MM.1S (cell line): ENCODE measurements around the gene OSBPL8.

Experiments
- DNase-seq: peaks from one replicate; pipeline ENCODE4 v3.0.0-alpha.2; 2015
- H2AFZ ChIP-seq: fragments of 300-600 bp; sonication (generic); 2 replicates; pipeline ENCODE4 v1.6.0; 2016; ENCODE audit warnings: antibody characterized with exemption, low read length
- H3F3A ChIP-seq: fragments of 300-600 bp; sonication (generic); 2 replicates; pipeline ENCODE4 v1.6.1; 2016; ENCODE audit warnings: mild to moderate bottlenecking, antibody characterized with exemption, low read length, moderate library complexity, mixed read lengths; ENCODE audit not compliant: insufficient read depth
- H3K27ac ChIP-seq: fragments of 300-600 bp; sonication (generic); 2 replicates; pipeline ENCODE4 v1.5.1; 2016; ENCODE audit warnings: mild to moderate bottlenecking, low read length
- H3K27me3 ChIP-seq: fragments of 300-600 bp; sonication (generic); replicated peaks from 2 replicates; pipeline ENCODE4 v1.6.0; 2016; ENCODE audit warnings: low read length; ENCODE audit not compliant: insufficient read depth
- H3K36me3 ChIP-seq: fragments of 300-600 bp; sonication (generic); replicated peaks from 2 replicates; pipeline ENCODE4 v1.6.1; 2016; ENCODE audit warnings: mild to moderate bottlenecking, low read length, mixed read lengths; ENCODE audit not compliant: insufficient read depth
- H3K4me1 ChIP-seq: fragments of 300-600 bp; sonication (generic); 2 replicates; pipeline ENCODE4 v1.6.1; 2016; ENCODE audit warnings: low read length, mixed read lengths
- H3K4me2 ChIP-seq: fragments of 300-600 bp; sonication (generic); 2 replicates; pipeline ENCODE4 v1.6.0; 2016; ENCODE audit warnings: low read depth, low read length
- H3K4me3 ChIP-seq: fragments of 300-600 bp; sonication (generic); 2 replicates; pipeline ENCODE4 v1.5.1; 2016; ENCODE audit warnings: low read length, mixed read lengths
- H3K79me2 ChIP-seq: fragments of 300-600 bp; sonication (generic); 2 replicates; pipeline ENCODE4 v1.6.1; 2016; ENCODE audit warnings: mixed run types, low read length, mixed read lengths
- H3K9ac ChIP-seq: fragments of 300-600 bp; sonication (generic); 2 replicates; pipeline ENCODE4 v1.6.1; 2016; ENCODE audit warnings: low read length, mixed read lengths
- H3K9me2 ChIP-seq: fragments of 300-600 bp; sonication (generic); replicated peaks from 2 replicates; pipeline ENCODE4 v1.6.1; 2016; ENCODE audit warnings: mild to moderate bottlenecking, low read length, mixed read lengths; ENCODE audit not compliant: insufficient read depth
- H3K9me3 ChIP-seq: fragments of 300-600 bp; sonication (generic); replicated peaks from 2 replicates; pipeline ENCODE4 v1.6.1; 2016; ENCODE audit warnings: mild to moderate bottlenecking, low read length, mixed read lengths; ENCODE audit not compliant: insufficient read depth
- H4K20me1 ChIP-seq: fragments of 300-600 bp; sonication (generic); 2 replicates; pipeline ENCODE4 v1.6.1; 2016; ENCODE audit warnings: mild to moderate bottlenecking, low read length, moderate library complexity, mixed read lengths; ENCODE audit not compliant: insufficient read depth
- CTCF ChIP-seq: fragments of 300-600 bp; sonication (generic); IDR thresholded peaks from 2 replicates; pipeline ENCODE4 v1.5.1; 2016; ENCODE audit warnings: antibody characterized with exemption, low read length, mixed read lengths
- EZH2 ChIP-seq: fragments of 300-600 bp; sonication (generic); optimal IDR thresholded peaks from 2 replicates; pipeline ENCODE3; 2017; ENCODE audit warnings: low read depth, mild to moderate bottlenecking, antibody characterized with exemption, low read length, mixed read lengths
- EZH2phosphoT487 ChIP-seq: fragments of 300-600 bp; sonication (generic); IDR thresholded peaks from 2 replicates; pipeline ENCODE4 v1.6.1; 2018; ENCODE audit warnings: antibody characterized with exemption, low read length

OSBPL8 gene

GRCh38 chr12:76346236-76346635 is 213.3 kb downstream of the OSBPL8 start:
- Histone ChIP-seq H3F3A (peaks cover 10% of the 10 kb centered on the region), H3K27me3 (no peaks in the 10 kb centered on the region), H3K36me3 (no peaks in the 10 kb centered on the region), H3K9ac (no peak overlapping the region), H3K9me3 (no peaks in the 10 kb centered on the region), H2AFZ (no peak overlapping the region), H3K79me2 (peaks cover 12% of the 10 kb centered on the region), H3K4me3 (no peak overlapping the region), H3K9me2 (no peaks in the 10 kb centered on the region), H3K4me1 (peaks cover 12% of the 10 kb centered on the region; the same call in 1 of the 2 replicates), H4K20me1 (no peaks in the 10 kb centered on the region), H3K27ac (no peak overlapping the region), H3K4me2 (no peak overlapping the region)
- DNase-seq = no peak
- no peak for TF ChIP-seq EZH2
- no peak for TF ChIP-seq EZH2phosphoT487
- TF ChIP-seq CTCF = no peak

DNA sequence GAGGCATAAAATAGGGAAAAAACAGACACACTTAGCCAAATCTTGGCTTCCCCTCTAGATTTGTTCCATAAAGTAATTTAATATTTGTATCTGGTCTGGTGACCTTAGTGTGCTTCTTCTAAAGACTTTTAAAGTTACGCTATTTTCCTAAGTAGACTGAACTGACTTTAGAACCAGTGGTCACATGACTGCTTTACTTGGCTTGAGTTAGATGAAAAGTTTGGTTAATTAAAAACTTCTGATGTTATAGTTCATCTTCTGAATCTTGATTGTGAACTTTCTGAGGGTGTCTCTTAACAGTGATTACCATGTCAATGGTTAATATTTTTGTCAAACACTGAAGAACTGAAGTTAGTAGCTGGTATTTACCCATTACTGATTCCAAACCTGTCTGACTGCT is 214.0 kb downstream of the OSBPL8 start:
- peaks cover 10% of the 10 kb centered on the region for H3F3A ChIP-seq
- H3K4me2 ChIP-seq = no peak overlapping the region
- no peak overlapping the region for H3K27ac ChIP-seq
- no peak for DNase-seq
- no peaks in the 10 kb centered on the region for H3K36me3 ChIP-seq
- no peaks in the 10 kb centered on the region for H3K9me3 ChIP-seq
- no peak overlapping the region for H3K9ac ChIP-seq
- H3K4me1 ChIP-seq = peaks cover 12% of the 10 kb centered on the region; the same call in 1 of the 2 replicates
- TF ChIP-seq EZH2 (no peak), CTCF (no peak), EZH2phosphoT487 (no peak)
- no peak overlapping the region for H3K4me3 ChIP-seq
- no peaks in the 10 kb centered on the region for H4K20me1 ChIP-seq
- no peaks in the 10 kb centered on the region for H3K9me2 ChIP-seq
- no peaks in the 10 kb centered on the region for H3K27me3 ChIP-seq
- H2AFZ ChIP-seq = no peak overlapping the region
- H3K79me2 ChIP-seq = peaks cover 12% of the 10 kb centered on the region

GRCh38 chr12:76341436-76342030 is 218.0 kb downstream of the OSBPL8 start:
- Histone ChIP-seq H3F3A (no peaks in the 10 kb centered on the region), H3K4me2 (no peak overlapping the region), H3K9me2 (no peaks in the 10 kb centered on the region), H3K27me3 (no peaks in the 10 kb centered on the region), H4K20me1 (no peaks in the 10 kb centered on the region), H2AFZ (no peak overlapping the region), H3K36me3 (no peaks in the 10 kb centered on the region), H3K79me2 (no peaks in the 10 kb centered on the region), H3K9me3 (no peaks in the 10 kb centered on the region), H3K4me3 (no peak overlapping the region), H3K9ac (no peak overlapping the region), H3K27ac (no peak overlapping the region), H3K4me1 (no peaks in the 10 kb centered on the region)
- no peak for DNase-seq
- TF ChIP-seq EZH2 (no peak), EZH2phosphoT487 (no peak), CTCF (no peak)
